ENCODE data around the gene ZNF358. TPM values are rescaled to one million over a fixed set of nuclear protein-coding genes. Genes with fewer than 3 reads are reported as not detected.

ZNF358 gene
- total RNA-seq, 4 donors from 2014 or later = 31.9 to 49.8 (median 36.6) TPM

GRCh38 chr19:7526059-7526929, 10.4 kb downstream of the ZNF358 start:
- TF ChIP-seq CTCF (IDR thresholded peaks at IDR 0.05) = no peak
- ATAC-seq (ENCODE audit: low FRiP score) = no peak
- DNase-seq (ENCODE audit: low spot score) = no peak

- TF ChIP-seq CTCF (IDR thresholded peaks at IDR 0.05) = no peak
Observed at GRCh38 chr19:7527516-7528191, 11.8 kb downstream of the ZNF358 start.

GRCh38 chr19:7528192-7528519, 12.3 kb downstream of the ZNF358 start:
- no peak for DNase-seq (ENCODE audit: low spot score)
- no peak for TF ChIP-seq CTCF (IDR thresholded peaks at IDR 0.05)
- no peak for ATAC-seq (ENCODE audit: low FRiP score)

More at GRCh38 chr19:7527516-7528191, 11.8 kb downstream of the ZNF358 start:
- no peak for DNase-seq (ENCODE audit: low spot score)
- ATAC-seq (ENCODE audit: low FRiP score) = no peak

GRCh38 chr19:7528522-7529245, 12.8 kb downstream of the ZNF358 start:
- ATAC-seq (ENCODE audit: low FRiP score) = no peak
- no peak for TF ChIP-seq CTCF (IDR thresholded peaks at IDR 0.05)
- DNase-seq (ENCODE audit: low spot score) = no peak

- TF ChIP-seq CTCF (IDR thresholded peaks at IDR 0.05) = no peak
- ATAC-seq (ENCODE audit: low FRiP score) (no peak), DNase-seq (ENCODE audit: low spot score) (no peak)
Observed at GRCh38 chr19:7529246-7529600, 13.3 kb downstream of the ZNF358 start.

GRCh38 chr19:7529610-7530490, 13.9 kb downstream of the ZNF358 start:
- no peak for TF ChIP-seq CTCF (IDR thresholded peaks at IDR 0.05)
- ATAC-seq (ENCODE audit: low FRiP score) = no peak

More at GRCh38 chr19:7529610-7530490, 13.9 kb downstream of the ZNF358 start:
- DNase-seq (ENCODE audit: low spot score) = no peak
